SU-DHL-6 (cell line): ENCODE measurements around the gene RNF144B.
A peak's percentile ranks its signal among the peaks of the same experiment; 100 is the strongest.

Experiments
- H2AFZ ChIP-seq: fragments of 200-600 bp; sonication (generic); 2 replicates; pipeline ENCODE4 v1.6.1; 2014; ENCODE audit warnings: low read depth, mild to moderate bottlenecking, moderate library complexity, mixed read lengths, antibody characterized with exemption, low read length; ENCODE audit not compliant: severe bottlenecking
- H3F3A ChIP-seq: fragments of 200-600 bp; shearing (Covaris generic); 2 replicates; pipeline ENCODE4 v1.6.0; 2016; ENCODE audit warnings: antibody characterized with exemption, mild to moderate bottlenecking; ENCODE audit not compliant: insufficient read depth
- H3K27ac ChIP-seq: fragments of 200-600 bp; sonication (generic); 2 replicates; pipeline ENCODE4 v1.5.1; 2016; ENCODE audit warnings: low read depth, mild to moderate bottlenecking, low read length, moderate library complexity, mixed read lengths
- H3K27me3 ChIP-seq: fragments of 200-600 bp; sonication (generic), shearing (Covaris generic); 2 replicates; pipeline ENCODE4 v1.6.0; 2014; ENCODE audit warnings: mild to moderate bottlenecking, low read length
- H3K36me3 ChIP-seq: fragments of 200-600 bp; sonication (generic); 2 replicates; pipeline ENCODE4 v1.6.1; 2014; ENCODE audit warnings: mild to moderate bottlenecking, low read length, mixed read lengths
- H3K4me2 ChIP-seq: fragments of 300-600, 200-600 bp; shearing (Covaris generic), sonication (generic); 2 replicates; pipeline ENCODE4 v1.6.0; 2014; ENCODE audit warnings: low read length, low read depth, mild to moderate bottlenecking; ENCODE audit not compliant: poor library complexity, severe bottlenecking
- H3K4me3 ChIP-seq: fragments of 200-600 bp; sonication (generic); 2 replicates; pipeline ENCODE4 v1.5.1; 2014; ENCODE audit warnings: antibody characterized with exemption, low read length, mild to moderate bottlenecking, mixed read lengths; ENCODE audit not compliant: insufficient read depth, poor library complexity, severe bottlenecking
- H3K79me2 ChIP-seq: fragments of 200-600 bp; sonication (generic); 2 replicates; pipeline ENCODE4 v1.6.1; 2014; ENCODE audit warnings: mild to moderate bottlenecking, low read length, moderate library complexity; ENCODE audit not compliant: insufficient read depth
- H3K9ac ChIP-seq: fragments of 200-600 bp; sonication (generic); 2 replicates; pipeline ENCODE4 v1.7.0; 2014; ENCODE audit warnings: mild to moderate bottlenecking, low read length
- H3K9me2 ChIP-seq: fragments of 200-600 bp; sonication (generic); replicated peaks from 2 replicates; pipeline ENCODE4 v1.6.1; 2014; ENCODE audit warnings: low read length; ENCODE audit not compliant: insufficient read depth
- H3K9me3 ChIP-seq: fragments of 200-600 bp; sonication (generic); 2 replicates; pipeline ENCODE4 v1.6.1; 2014; ENCODE audit warnings: low read length, mixed read lengths; ENCODE audit not compliant: insufficient read depth
- H4K20me1 ChIP-seq: fragments of 200-600 bp; sonication (generic); 2 replicates; pipeline ENCODE4 v1.6.1; 2014; ENCODE audit warnings: low read depth, mild to moderate bottlenecking, antibody characterized with exemption, low read length, moderate library complexity, mixed read lengths
- EZH2phosphoT487 ChIP-seq: fragments of 200-600 bp; sonication (generic), shearing (Covaris generic); conservative IDR thresholded peaks from 2 replicates; pipeline ENCODE4 v1.6.1; 2018; ENCODE audit warnings: mild to moderate bottlenecking, antibody characterized with exemption, low read length, moderate library complexity, mixed read lengths
- TF ChIP-seq, protein P1 (sequence below): fragments of 200-600 bp; sonication (generic); IDR thresholded peaks from one replicate; pipeline ENCODE4 v1.5.1; 2017; ENCODE audit warnings: antibody characterized with exemption, mild to moderate bottlenecking, low read length, moderate library complexity; ENCODE audit not compliant: insufficient read depth, poor library complexity, severe bottlenecking

The RNF144B gene

GRCh38 chr6:18497006-18497405 lies 109.9 kb downstream of the RNF144B start:
- H3K27ac ChIP-seq: no peak overlapping the region
- H3K4me2 ChIP-seq: no peak overlapping the region
- no peak overlapping the region for H3K4me3 ChIP-seq
- no peak overlapping the region for H2AFZ ChIP-seq
- no peak for TF ChIP-seq EZH2phosphoT487
- TF ChIP-seq, protein P1, sequence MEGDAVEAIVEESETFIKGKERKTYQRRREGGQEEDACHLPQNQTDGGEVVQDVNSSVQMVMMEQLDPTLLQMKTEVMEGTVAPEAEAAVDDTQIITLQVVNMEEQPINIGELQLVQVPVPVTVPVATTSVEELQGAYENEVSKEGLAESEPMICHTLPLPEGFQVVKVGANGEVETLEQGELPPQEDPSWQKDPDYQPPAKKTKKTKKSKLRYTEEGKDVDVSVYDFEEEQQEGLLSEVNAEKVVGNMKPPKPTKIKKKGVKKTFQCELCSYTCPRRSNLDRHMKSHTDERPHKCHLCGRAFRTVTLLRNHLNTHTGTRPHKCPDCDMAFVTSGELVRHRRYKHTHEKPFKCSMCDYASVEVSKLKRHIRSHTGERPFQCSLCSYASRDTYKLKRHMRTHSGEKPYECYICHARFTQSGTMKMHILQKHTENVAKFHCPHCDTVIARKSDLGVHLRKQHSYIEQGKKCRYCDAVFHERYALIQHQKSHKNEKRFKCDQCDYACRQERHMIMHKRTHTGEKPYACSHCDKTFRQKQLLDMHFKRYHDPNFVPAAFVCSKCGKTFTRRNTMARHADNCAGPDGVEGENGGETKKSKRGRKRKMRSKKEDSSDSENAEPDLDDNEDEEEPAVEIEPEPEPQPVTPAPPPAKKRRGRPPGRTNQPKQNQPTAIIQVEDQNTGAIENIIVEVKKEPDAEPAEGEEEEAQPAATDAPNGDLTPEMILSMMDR: no peak
- H4K20me1 ChIP-seq: no peaks in the 10 kb centered on the region
- no peak overlapping the region for H3K9ac ChIP-seq
- H3K9me2 ChIP-seq: no peaks in the 10 kb centered on the region
- no peaks in the 10 kb centered on the region for H3K79me2 ChIP-seq
- H3K36me3 ChIP-seq: no peaks in the 10 kb centered on the region
- H3F3A ChIP-seq: no peaks in the 10 kb centered on the region
- H3K27me3 ChIP-seq: no peaks in the 10 kb centered on the region
- H3K9me3 ChIP-seq: no peaks in the 10 kb centered on the region

DNA sequence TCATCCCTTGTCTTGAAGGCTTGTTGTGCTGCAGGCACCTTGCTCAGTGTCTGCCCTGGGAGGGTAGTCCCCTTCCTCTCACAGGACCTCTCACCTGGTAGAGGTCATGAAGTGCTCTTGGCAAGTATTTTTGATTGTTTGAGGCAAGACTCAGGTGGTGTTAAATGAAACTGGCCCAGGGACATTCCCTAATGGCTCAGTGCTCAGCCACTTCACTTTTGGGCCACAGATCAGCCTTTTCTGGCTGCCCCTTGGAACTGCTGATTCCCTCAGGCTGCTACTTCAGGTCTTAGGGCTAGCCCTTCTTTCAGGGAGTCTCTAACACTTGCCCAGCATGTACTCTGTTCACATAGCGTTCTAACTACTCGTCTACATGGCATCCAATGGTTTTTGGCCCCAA lies 111.3 kb downstream of the RNF144B start:
- Histone ChIP-seq H3K27me3 (no peaks in the 10 kb centered on the region), H3K9me3 (no peaks in the 10 kb centered on the region), H4K20me1 (no peaks in the 10 kb centered on the region), H3K4me3 (no peak overlapping the region), H2AFZ (no peak overlapping the region), H3K4me2 (no peak overlapping the region), H3K27ac (no peak overlapping the region), H3K9me2 (no peaks in the 10 kb centered on the region), H3K79me2 (no peaks in the 10 kb centered on the region), H3K36me3 (no peaks in the 10 kb centered on the region), H3K9ac (no peak overlapping the region), H3F3A (no peaks in the 10 kb centered on the region)
- no peak for TF ChIP-seq EZH2phosphoT487
- TF ChIP-seq, protein P1: no peak

GRCh38 chr6:18500921-18501662 lies 113.9 kb downstream of the RNF144B start:
- H3K4me3 ChIP-seq: no peak overlapping the region
- H3K79me2 ChIP-seq: no peaks in the 10 kb centered on the region
- no peaks in the 10 kb centered on the region for H3K9me2 ChIP-seq
- no peaks in the 10 kb centered on the region for H4K20me1 ChIP-seq
- no peak overlapping the region for H3K9ac ChIP-seq
- no peaks in the 10 kb centered on the region for H3K9me3 ChIP-seq
- H3F3A ChIP-seq: no peaks in the 10 kb centered on the region
- no peaks in the 10 kb centered on the region for H3K27me3 ChIP-seq
- H2AFZ ChIP-seq: peak overlapping the region; percentile 2
- no peaks in the 10 kb centered on the region for H3K36me3 ChIP-seq
- no peak overlapping the region for H3K27ac ChIP-seq
- TF ChIP-seq, protein P1: no peak
- no peak for TF ChIP-seq EZH2phosphoT487
- no peak overlapping the region for H3K4me2 ChIP-seq
